ENCODE results near the gene KIAA1191.

The KIAA1191 gene

DNA sequence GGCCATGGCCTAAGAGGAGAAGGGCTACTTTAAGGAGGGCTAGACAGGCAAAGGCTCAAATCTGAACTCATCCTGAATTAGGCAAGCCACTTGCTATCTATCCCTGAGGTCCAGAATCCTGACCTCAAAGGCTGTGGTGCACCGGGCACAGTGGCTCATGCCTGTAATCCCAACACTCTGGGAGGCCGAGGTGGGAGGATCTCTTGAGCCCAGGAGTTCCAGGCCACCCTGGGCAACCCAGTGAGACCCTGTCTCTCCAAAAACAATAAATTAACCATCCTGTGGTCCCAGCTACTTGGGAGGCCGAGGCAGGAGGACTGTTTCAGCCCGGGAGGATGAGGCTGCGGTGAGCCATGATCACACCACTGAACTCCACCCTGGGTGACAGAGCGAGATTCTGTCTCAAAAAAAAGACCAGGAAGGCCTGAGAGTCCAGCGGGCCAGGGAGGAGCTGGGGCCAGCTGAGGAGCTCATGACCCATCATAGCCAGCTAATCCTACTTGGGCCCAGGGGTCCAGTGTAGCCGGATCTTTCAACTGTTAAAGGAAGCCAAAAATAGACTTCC is 22.9 kb upstream of the KIAA1191 start:
- DNase-seq (ENCODE audit: extremely low read depth, low read depth), result no peak
- H3K4me3 ChIP-seq (replicated peaks; ENCODE audit: low read depth, low read length), result no peak overlapping the region

DNA sequence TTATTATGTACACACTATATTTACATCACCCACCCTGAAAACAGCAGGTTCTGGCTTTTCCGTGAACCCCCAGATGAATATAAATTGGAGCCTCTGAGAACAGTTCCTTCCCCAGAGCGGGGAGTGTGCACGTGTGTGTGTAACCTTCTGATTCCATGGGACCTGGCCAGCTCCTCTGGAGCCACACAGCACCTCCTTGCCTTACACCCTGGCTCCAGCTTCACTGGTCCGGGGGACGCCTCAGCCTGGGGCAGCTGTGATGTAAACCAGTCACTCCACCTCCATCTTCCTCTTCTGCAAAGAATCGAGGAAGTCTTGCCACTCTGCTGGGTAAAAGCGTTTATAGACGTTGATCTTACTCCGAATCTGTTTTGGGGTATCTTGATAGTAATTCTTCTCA is 22.4 kb upstream of the KIAA1191 start:
- H3K4me3 ChIP-seq (replicated peaks; ENCODE audit: low read depth, low read length), result no peak overlapping the region
- TF ChIP-seq, protein P1, sequence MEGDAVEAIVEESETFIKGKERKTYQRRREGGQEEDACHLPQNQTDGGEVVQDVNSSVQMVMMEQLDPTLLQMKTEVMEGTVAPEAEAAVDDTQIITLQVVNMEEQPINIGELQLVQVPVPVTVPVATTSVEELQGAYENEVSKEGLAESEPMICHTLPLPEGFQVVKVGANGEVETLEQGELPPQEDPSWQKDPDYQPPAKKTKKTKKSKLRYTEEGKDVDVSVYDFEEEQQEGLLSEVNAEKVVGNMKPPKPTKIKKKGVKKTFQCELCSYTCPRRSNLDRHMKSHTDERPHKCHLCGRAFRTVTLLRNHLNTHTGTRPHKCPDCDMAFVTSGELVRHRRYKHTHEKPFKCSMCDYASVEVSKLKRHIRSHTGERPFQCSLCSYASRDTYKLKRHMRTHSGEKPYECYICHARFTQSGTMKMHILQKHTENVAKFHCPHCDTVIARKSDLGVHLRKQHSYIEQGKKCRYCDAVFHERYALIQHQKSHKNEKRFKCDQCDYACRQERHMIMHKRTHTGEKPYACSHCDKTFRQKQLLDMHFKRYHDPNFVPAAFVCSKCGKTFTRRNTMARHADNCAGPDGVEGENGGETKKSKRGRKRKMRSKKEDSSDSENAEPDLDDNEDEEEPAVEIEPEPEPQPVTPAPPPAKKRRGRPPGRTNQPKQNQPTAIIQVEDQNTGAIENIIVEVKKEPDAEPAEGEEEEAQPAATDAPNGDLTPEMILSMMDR (IDR thresholded peaks at IDR 0.05; ENCODE audit: low read depth, low read length, missing control alignments), result no peak
- DNase-seq (ENCODE audit: extremely low read depth, low read depth), result no peak

More for the DNA sequence above, 22.9 kb upstream of the KIAA1191 start:
- TF ChIP-seq, protein P1 (IDR thresholded peaks at IDR 0.05; ENCODE audit: low read depth, low read length, missing control alignments), result no peak

DNA sequence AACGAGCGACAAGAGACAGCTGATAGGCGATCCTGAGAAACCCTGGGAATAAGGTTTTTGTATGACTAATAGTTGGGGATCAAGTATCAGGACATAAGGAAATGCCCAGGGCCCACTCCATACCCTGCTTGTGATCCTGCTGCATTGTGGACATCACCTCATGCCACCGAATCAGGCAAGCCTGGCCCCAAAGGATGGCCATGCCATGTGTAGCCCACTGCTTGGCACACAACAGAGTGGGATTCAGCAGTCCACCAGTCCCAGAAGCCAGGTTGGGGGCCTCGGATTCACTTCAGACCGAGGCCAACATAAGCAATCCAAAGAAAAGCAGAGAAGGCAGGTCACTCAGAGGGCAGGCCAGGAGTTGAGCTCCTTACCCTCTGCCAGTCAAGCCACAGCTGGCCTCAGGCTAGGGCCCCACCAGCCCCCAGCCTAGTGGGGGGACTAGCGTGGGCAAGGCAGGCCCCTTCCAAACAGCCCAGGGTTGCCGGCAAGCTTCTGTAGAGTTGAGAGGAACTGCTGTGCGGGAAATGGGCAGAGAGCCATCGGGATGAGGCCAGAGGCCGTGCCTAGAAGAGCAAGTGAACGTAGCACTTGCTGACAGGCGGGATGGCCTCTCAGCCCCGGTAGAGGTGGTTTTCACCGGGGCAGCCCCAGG is 21.8 kb upstream of the KIAA1191 start:
- no peak overlapping the region for H3K4me3 ChIP-seq (replicated peaks; ENCODE audit: low read depth, low read length)
- TF ChIP-seq, protein P1 (IDR thresholded peaks at IDR 0.05; ENCODE audit: low read depth, low read length, missing control alignments), result no peak
- DNase-seq (ENCODE audit: extremely low read depth, low read depth), result no peak

DNA sequence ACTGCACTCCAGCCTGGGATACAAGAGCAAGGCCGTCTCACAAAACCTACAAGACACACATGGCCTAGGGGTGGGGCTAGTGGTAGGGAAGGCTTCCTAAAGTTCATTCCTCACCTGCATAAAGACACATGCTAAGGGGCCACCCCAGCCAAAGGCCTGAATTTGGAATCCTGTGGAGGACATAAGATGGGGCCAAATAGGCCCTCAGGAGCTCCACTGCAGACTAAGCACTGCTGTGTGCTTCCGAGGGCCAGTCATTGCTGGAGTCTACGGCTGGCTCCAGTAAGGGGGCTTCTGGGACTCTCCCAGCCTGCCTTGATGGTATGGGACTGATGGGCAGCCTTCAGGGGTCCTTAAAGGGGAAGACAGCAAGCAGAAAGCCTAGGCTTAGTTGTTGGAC is 21.2 kb upstream of the KIAA1191 start:
- no peak for DNase-seq (ENCODE audit: extremely low read depth, low read depth)
- H3K4me3 ChIP-seq (replicated peaks; ENCODE audit: low read depth, low read length), result no peak overlapping the region
- TF ChIP-seq, protein P1 (IDR thresholded peaks at IDR 0.05; ENCODE audit: low read depth, low read length, missing control alignments), result no peak

DNA sequence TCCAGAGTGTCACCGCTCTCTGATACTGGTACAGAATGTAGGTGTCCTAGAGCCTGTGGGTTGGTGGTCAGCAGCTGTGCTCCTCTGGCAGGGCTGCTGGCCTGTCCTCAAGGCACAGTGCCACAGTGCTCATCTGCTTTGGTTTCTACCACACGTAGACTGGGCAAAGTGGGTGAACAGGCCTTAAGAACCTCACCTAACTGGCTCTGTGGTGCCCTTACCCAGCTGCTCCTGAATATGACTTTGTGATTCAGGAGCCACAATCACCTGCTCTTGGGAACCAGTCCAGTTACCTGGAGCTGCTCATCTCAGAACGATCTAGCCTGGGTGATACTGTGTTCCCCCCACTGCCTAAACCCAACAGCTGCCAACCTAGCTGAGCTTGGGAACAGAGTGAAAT is 20.4 kb upstream of the KIAA1191 start:
- no peak for DNase-seq (ENCODE audit: extremely low read depth, low read depth)
- TF ChIP-seq, protein P1 (IDR thresholded peaks at IDR 0.05; ENCODE audit: low read depth, low read length, missing control alignments), result no peak
- no peak overlapping the region for H3K4me3 ChIP-seq (replicated peaks; ENCODE audit: low read depth, low read length)

DNA sequence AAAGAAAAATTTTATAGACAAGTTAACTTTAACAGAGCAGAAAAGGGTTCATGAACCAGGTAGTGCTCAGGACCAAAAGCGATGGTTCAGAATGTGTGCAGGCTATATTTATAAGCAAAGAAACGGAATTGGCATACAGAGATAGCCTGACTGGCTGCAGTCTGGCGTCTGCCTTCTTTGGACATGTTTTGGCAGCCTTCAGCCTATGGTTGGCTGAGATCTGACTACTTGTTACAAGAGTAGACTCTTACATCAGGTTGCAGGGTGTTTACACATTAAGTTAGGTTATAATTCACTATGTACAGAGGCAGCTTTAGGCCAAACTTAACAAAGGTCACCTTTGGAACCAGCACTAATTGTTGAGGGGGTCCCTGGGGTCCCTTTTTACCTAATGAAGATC is 19.9 kb upstream of the KIAA1191 start:
- DNase-seq (ENCODE audit: extremely low read depth, low read depth), result no peak
- TF ChIP-seq, protein P1 (IDR thresholded peaks at IDR 0.05; ENCODE audit: low read depth, low read length, missing control alignments), result no peak
- no peak overlapping the region for H3K4me3 ChIP-seq (replicated peaks; ENCODE audit: low read depth, low read length)
